ENCODE measurements around the gene SAMD10. TPM values are rescaled to one million over a fixed set of nuclear protein-coding genes. Genes with fewer than 3 reads are reported as not detected.

The SAMD10 gene
- polyA plus RNA-seq, 1 of the 3 experiments (the other 2 are of a cell fraction) = 11.6 TPM

GRCh38 chr20:64000906-64001305, 21.5 kb upstream of the SAMD10 start:
- 95% methylated on average over 11 of the region's 12 CpGs for WGBS (ENCODE audit: low lambda C conversion rate)
- POLR2A ChIA-PET = no interaction called here

GRCh38 chr20:63982937-63983336, 3.5 kb upstream of the SAMD10 start:
- H3K4me3 ChIP-seq (ENCODE audit: low read depth in 2 of 2, low read length in 1 of 2) = no peak overlapping the region
- H3K4me2 ChIP-seq = 0 out of 2 replicates have a peak overlapping the region, but pooled peaks have one; percentile 90
- no peaks in the 10 kb centered on the region for H3K9me2 ChIP-seq
- peaks cover 17% of the 10 kb centered on the region for H3F3A ChIP-seq (replicated peaks; ENCODE audit: insufficient read depth)
- H3K27ac ChIP-seq (ENCODE audit: low read depth in 2 of 2, low read length in 1 of 2) = no peak overlapping the region
- no peak for DNase-seq
- H3K9ac ChIP-seq = no peak overlapping the region
- H3K4me1 ChIP-seq (ENCODE audit: control insufficient read depth in 1 of 2, insufficient read depth in 2 of 2, low read depth in 1 of 2, low read length in 1 of 2) = peaks cover 10 to 23% of the 10 kb centered on the region in 2 experiments
- no peaks in the 10 kb centered on the region for H4K20me1 ChIP-seq (ENCODE audit: insufficient read depth)
- no peaks in the 10 kb centered on the region for H3K9me3 ChIP-seq
- ChIA-PET CTCF (interaction anchor here (0.9 to 3.9 kb wide), 7 partner anchors 9 to 137 kb away, joined by 3 to 41 read pairs (median 3); no protein-coding TSS in a partner anchor), POLR2A (interaction anchor here (0.6 to 3.4 kb wide), 2 partner anchors 55 to 446 kb away, joined by 3 to 18 read pairs; partner anchors contain the start of gene PTK6)
- H3K79me2 ChIP-seq (ENCODE audit: insufficient read depth) = peaks cover 51% of the 10 kb centered on the region
- WGBS (ENCODE audit: low lambda C conversion rate) = 90% methylated on average over 14 of the region's 14 CpGs
- no peak overlapping the region for H2AFZ ChIP-seq (ENCODE audit: low read depth)
- peaks cover 22 to 41% of the 10 kb centered on the region in 2 experiments for H3K36me3 ChIP-seq (replicated peaks in 1 of 2; ENCODE audit: control insufficient read depth in 1 of 2, insufficient read depth in 2 of 2, low read length in 1 of 2)
- no peaks in the 10 kb centered on the region for H3K27me3 ChIP-seq (ENCODE audit: insufficient read depth)
- TF ChIP-seq CTCF (IDR thresholded peaks at IDR 0.05) (no peak), NFIC (IDR thresholded peaks at IDR 0.05; ENCODE audit: borderline replicate concordance) (no peak), ELF1 (IDR thresholded peaks at IDR 0.05) (no peak), REST (IDR thresholded peaks at IDR 0.05; ENCODE audit: low read depth, low read length) (no peak), EP300 (IDR thresholded peaks at IDR 0.05; ENCODE audit: borderline replicate concordance in 1 of 2, low read depth in 1 of 2, low read length in 1 of 2) (no peak), FOSL2 (IDR thresholded peaks at IDR 0.05; ENCODE audit: borderline replicate concordance, low read depth) (no peak), TEAD4 (IDR thresholded peaks at IDR 0.05; ENCODE audit: borderline replicate concordance, insufficient read depth) (no peak)

More at GRCh38 chr20:64000906-64001305, 21.5 kb upstream of the SAMD10 start:
- Histone ChIP-seq H3K27me3 (ENCODE audit: insufficient read depth) (no peaks in the 10 kb centered on the region), H3K36me3 (replicated peaks in 1 of 2; ENCODE audit: control insufficient read depth in 1 of 2, insufficient read depth in 2 of 2, low read length in 1 of 2) (peaks cover 31 to 52% of the 10 kb centered on the region in 2 experiments), H3F3A (replicated peaks; ENCODE audit: insufficient read depth) (no peaks in the 10 kb centered on the region), H3K4me1 (ENCODE audit: control insufficient read depth in 1 of 2, insufficient read depth in 2 of 2, low read depth in 1 of 2, low read length in 1 of 2) (no peaks in the 10 kb centered on the region), H4K20me1 (ENCODE audit: insufficient read depth) (peaks cover 5% of the 10 kb centered on the region; the same call in 1 of the 2 replicates), H3K9me2 (no peaks in the 10 kb centered on the region), H2AFZ (ENCODE audit: low read depth) (no peak overlapping the region), H3K79me2 (ENCODE audit: insufficient read depth) (peaks cover 8% of the 10 kb centered on the region; the same call in 1 of the 2 replicates), H3K27ac (ENCODE audit: low read depth in 2 of 2, low read length in 1 of 2) (no peak overlapping the region), H3K4me2 (no peak overlapping the region), H3K9me3 (no peaks in the 10 kb centered on the region), H3K4me3 (ENCODE audit: low read depth in 2 of 2, low read length in 1 of 2) (no peak overlapping the region), H3K9ac (no peak overlapping the region)
- CTCF ChIA-PET = interaction anchor here (0.9 to 1.7 kb wide), 2 partner anchors 27 to 38 kb away, joined by 3 to 5 read pairs; no protein-coding TSS in a partner anchor
- no peak for DNase-seq
- TF ChIP-seq GABPA (IDR thresholded peaks at IDR 0.05; ENCODE audit: low read depth) = no peak
- TF ChIP-seq CHD2 (IDR thresholded peaks at IDR 0.05; ENCODE audit: low read length, partially characterized antibody) = no peak
- no peak for TF ChIP-seq CTCF (IDR thresholded peaks at IDR 0.05)
- TF ChIP-seq TCF12 (IDR thresholded peaks at IDR 0.05) = no peak
- TF ChIP-seq NRF1 (IDR thresholded peaks at IDR 0.05; ENCODE audit: low read depth, low read length) = no peak
- no peak for TF ChIP-seq NFIC (IDR thresholded peaks at IDR 0.05; ENCODE audit: borderline replicate concordance)
- TF ChIP-seq YY1 (IDR thresholded peaks at IDR 0.05; ENCODE audit: low read depth) = no peak
- TF ChIP-seq USF2 (IDR thresholded peaks at IDR 0.05; ENCODE audit: borderline replicate concordance, low read depth, low read length) = no peak
- TF ChIP-seq EZH2phosphoT487 (IDR thresholded peaks at IDR 0.05; ENCODE audit: borderline replicate concordance, low read depth) = no peak
- no peak for TF ChIP-seq TEAD4 (IDR thresholded peaks at IDR 0.05; ENCODE audit: borderline replicate concordance, insufficient read depth)
- no peak for TF ChIP-seq MAX (IDR thresholded peaks at IDR 0.05; ENCODE audit: low read depth)
